H1 (cell line): ENCODE results near the gene APMAP. TPM values are rescaled to one million over a fixed set of nuclear protein-coding genes. Genes with fewer than 3 reads are reported as not detected.

Experiments used
- BRCA1 ChIP-seq: IDR thresholded peaks from 2 replicates; pipeline ENCODE4 v1.6.1; 2012; ENCODE audit warnings: low read depth, low read length, improper control_type of control experiment
- FOSL1 ChIP-seq: IDR thresholded peaks from 2 replicates; pipeline ENCODE4 v1.6.1; 2011; ENCODE audit warnings: mild to moderate bottlenecking, low read depth, low read length, moderate library complexity; ENCODE audit not compliant: insufficient read depth
- GTF2F1 ChIP-seq: IDR thresholded peaks from 2 replicates; pipeline ENCODE4 v1.6.1; 2012; ENCODE audit warnings: low read depth, low read length, improper control_type of control experiment, borderline replicate concordance
- JUND ChIP-seq: IDR thresholded peaks from 2 replicates; pipeline ENCODE4 v1.6.1; 2011; ENCODE audit warnings: mild to moderate bottlenecking, improper control_type of control experiment, low read length
- KDM1A ChIP-seq: fragments of 200-600, 300-600 bp; sonication (generic); IDR thresholded peaks from 2 replicates; pipeline ENCODE4 v1.7.1; 2016; ENCODE audit warnings: mild to moderate bottlenecking, low read length, borderline replicate concordance
- NRF1 ChIP-seq: IDR thresholded peaks from 2 replicates; pipeline ENCODE4 v1.6.1; 2011; ENCODE audit warnings: mild to moderate bottlenecking, low read depth, low read length, improper control_type of control experiment
- RFX5 ChIP-seq: IDR thresholded peaks from 2 replicates; pipeline ENCODE4 v1.6.1; 2011; ENCODE audit warnings: low read depth, low read length, improper control_type of control experiment, borderline replicate concordance
- SP1 ChIP-seq: IDR thresholded peaks from 2 replicates; pipeline ENCODE4 v1.6.1; 2011; ENCODE audit warnings: low read depth, low read length
- polyA plus RNA-seq, 7 experiments: library from polyadenylated mRNA; depleted of rRNA in 3 of 7; stranded (reverse) in 5 of 7; unstranded in 2 of 7; fragments of >200 nt in 5 of 7; fragments of 200-250 nt in 2 of 7; gene quantifications; 1 replicate in 5 of 7; 2 replicates in 1 of 7; 4 replicates in 1 of 7; pipeline versions ENCODE4 v1.2.1 to v1.2.3, GENCODE V29; 2011 to 2013; ENCODE audit warnings: missing spikeins in 2 of 7, mixed read lengths in 2 of 7
- total RNA-seq: library from RNA; stranded (reverse); fragmentation: NEBNext Ultra II Directional; extraction: Animal tissue kit (Norgen Biotek cat#: 25700); gene quantifications from 2 replicates; pipeline ENCODE4 v1.2.1, GENCODE V29; 2021
- TF ChIP-seq, protein P1 (sequence below): fragments of 300-600 bp; sonication (generic); IDR thresholded peaks from 2 replicates; pipeline ENCODE4 v1.7.1; 2012; ENCODE audit warnings: low read length, moderate library complexity, mild to moderate bottlenecking, inconsistent platforms; ENCODE audit not compliant: insufficient replicate concordance

APMAP gene
- total and polyA plus RNA-seq, 2 of the 8 experiments (the other 6 are each of a cell fraction or from before 2014, with no cell fraction given), result 31.3 to 66.0 TPM

DNA sequence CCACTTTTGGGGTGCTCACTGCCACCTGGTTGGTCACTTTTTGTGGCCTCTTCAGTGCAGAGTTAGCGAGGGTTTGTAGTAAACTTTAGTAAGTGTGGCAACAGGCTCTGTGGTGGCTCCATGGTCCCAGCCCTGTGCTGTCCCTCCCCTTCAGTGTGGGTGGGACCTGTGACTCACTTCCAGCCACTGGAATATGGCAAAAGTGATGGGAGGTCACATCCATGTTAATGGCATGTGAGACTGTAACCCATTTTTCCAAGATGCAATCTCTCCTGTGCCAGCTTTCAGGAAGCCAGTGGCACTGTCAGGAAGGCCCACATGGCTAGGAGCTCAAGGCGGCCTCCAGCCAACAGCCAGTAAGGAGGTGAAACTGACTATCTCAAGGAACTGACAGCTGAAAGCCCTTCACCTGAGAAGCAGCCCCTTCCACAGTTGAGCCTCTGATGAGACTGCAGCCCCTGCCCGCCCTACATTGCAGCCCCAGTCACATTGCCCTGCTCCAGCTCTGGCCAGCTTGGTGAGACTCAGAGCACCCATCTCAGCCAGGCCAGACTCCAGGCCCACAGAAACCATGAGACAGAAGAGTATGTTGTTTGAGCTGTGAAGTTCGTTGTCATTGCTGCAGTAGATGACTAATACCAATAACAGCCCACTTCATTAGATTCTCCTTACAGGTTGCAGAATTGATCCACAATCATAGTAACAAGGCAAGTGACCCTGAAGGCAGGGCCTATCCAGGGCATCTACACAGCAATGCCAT lies 56.6 kb downstream of the APMAP start (continued):
- TF ChIP-seq, protein P1, sequence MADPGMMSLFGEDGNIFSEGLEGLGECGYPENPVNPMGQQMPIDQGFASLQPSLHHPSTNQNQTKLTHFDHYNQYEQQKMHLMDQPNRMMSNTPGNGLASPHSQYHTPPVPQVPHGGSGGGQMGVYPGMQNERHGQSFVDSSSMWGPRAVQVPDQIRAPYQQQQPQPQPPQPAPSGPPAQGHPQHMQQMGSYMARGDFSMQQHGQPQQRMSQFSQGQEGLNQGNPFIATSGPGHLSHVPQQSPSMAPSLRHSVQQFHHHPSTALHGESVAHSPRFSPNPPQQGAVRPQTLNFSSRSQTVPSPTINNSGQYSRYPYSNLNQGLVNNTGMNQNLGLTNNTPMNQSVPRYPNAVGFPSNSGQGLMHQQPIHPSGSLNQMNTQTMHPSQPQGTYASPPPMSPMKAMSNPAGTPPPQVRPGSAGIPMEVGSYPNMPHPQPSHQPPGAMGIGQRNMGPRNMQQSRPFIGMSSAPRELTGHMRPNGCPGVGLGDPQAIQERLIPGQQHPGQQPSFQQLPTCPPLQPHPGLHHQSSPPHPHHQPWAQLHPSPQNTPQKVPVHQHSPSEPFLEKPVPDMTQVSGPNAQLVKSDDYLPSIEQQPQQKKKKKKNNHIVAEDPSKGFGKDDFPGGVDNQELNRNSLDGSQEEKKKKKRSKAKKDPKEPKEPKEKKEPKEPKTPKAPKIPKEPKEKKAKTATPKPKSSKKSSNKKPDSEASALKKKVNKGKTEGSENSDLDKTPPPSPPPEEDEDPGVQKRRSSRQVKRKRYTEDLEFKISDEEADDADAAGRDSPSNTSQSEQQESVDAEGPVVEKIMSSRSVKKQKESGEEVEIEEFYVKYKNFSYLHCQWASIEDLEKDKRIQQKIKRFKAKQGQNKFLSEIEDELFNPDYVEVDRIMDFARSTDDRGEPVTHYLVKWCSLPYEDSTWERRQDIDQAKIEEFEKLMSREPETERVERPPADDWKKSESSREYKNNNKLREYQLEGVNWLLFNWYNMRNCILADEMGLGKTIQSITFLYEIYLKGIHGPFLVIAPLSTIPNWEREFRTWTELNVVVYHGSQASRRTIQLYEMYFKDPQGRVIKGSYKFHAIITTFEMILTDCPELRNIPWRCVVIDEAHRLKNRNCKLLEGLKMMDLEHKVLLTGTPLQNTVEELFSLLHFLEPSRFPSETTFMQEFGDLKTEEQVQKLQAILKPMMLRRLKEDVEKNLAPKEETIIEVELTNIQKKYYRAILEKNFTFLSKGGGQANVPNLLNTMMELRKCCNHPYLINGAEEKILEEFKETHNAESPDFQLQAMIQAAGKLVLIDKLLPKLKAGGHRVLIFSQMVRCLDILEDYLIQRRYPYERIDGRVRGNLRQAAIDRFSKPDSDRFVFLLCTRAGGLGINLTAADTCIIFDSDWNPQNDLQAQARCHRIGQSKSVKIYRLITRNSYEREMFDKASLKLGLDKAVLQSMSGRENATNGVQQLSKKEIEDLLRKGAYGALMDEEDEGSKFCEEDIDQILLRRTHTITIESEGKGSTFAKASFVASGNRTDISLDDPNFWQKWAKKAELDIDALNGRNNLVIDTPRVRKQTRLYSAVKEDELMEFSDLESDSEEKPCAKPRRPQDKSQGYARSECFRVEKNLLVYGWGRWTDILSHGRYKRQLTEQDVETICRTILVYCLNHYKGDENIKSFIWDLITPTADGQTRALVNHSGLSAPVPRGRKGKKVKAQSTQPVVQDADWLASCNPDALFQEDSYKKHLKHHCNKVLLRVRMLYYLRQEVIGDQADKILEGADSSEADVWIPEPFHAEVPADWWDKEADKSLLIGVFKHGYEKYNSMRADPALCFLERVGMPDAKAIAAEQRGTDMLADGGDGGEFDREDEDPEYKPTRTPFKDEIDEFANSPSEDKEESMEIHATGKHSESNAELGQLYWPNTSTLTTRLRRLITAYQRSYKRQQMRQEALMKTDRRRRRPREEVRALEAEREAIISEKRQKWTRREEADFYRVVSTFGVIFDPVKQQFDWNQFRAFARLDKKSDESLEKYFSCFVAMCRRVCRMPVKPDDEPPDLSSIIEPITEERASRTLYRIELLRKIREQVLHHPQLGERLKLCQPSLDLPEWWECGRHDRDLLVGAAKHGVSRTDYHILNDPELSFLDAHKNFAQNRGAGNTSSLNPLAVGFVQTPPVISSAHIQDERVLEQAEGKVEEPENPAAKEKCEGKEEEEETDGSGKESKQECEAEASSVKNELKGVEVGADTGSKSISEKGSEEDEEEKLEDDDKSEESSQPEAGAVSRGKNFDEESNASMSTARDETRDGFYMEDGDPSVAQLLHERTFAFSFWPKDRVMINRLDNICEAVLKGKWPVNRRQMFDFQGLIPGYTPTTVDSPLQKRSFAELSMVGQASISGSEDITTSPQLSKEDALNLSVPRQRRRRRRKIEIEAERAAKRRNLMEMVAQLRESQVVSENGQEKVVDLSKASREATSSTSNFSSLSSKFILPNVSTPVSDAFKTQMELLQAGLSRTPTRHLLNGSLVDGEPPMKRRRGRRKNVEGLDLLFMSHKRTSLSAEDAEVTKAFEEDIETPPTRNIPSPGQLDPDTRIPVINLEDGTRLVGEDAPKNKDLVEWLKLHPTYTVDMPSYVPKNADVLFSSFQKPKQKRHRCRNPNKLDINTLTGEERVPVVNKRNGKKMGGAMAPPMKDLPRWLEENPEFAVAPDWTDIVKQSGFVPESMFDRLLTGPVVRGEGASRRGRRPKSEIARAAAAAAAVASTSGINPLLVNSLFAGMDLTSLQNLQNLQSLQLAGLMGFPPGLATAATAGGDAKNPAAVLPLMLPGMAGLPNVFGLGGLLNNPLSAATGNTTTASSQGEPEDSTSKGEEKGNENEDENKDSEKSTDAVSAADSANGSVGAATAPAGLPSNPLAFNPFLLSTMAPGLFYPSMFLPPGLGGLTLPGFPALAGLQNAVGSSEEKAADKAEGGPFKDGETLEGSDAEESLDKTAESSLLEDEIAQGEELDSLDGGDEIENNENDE, result no peak
- TF ChIP-seq FOSL1 (no peak), BRCA1 (no peak), JUND (no peak), KDM1A (no peak), SP1 (no peak), RFX5 (no peak), GTF2F1 (no peak), NRF1 (no peak)
